PC-9 (cell line): ENCODE data around the gene PTX3. TPM values are rescaled to one million over a fixed set of nuclear protein-coding genes. Genes with fewer than 3 reads are reported as not detected.

Experiments used
- BruUV-seq: library from RNA; stranded (reverse); fragments of 400-500 nt; replicated peaks from 2 replicates; lab custom pipeline; 2021; lab: Mats Ljungman, UMichigan
- CTCF ChIA-PET: fragments of 300-600 bp; sonication (Branson Sonifier 250); formaldehyde crosslinking; loops from one replicate; lab custom pipeline; 2022; ENCODE audit warnings: antibody characterized with exemption; lab: Charles Lee
- POLR2A ChIA-PET: fragments of 300-600 bp; sonication (Branson Sonifier 250); formaldehyde crosslinking; loops from one replicate; lab custom pipeline; 2022; ENCODE audit warnings: antibody characterized with exemption; ENCODE audit not compliant: unreplicated experiment; lab: Charles Lee
- DNase-seq, 2 experiments: peaks; one replicate each; pipeline versions ENCODE4 v3.0.0 to v3.0.0-alpha.2; 2015 to 2022; ENCODE audit warnings: mixed read lengths in 1 of 2
- H2AFZ ChIP-seq: fragments of 200-600 bp; sonication (generic); 2 replicates; pipeline ENCODE4 v1.8.1; 2017; ENCODE audit warnings: antibody characterized with exemption
- H3F3A ChIP-seq: fragments of 200-600 bp; sonication (generic); 2 replicates; pipeline ENCODE4 v1.8.1; 2017; ENCODE audit warnings: antibody characterized with exemption, mild to moderate bottlenecking, low read depth; ENCODE audit not compliant: insufficient read depth
- H3K27ac ChIP-seq: fragments of 200-600 bp; sonication (generic); 2 replicates; pipeline ENCODE4 v1.6.1; 2016; ENCODE audit warnings: mixed run types
- H3K27me3 ChIP-seq: fragments of 200-600 bp; sonication (generic); 2 replicates; pipeline ENCODE4 v1.6.1; 2016; ENCODE audit warnings: low read depth, mixed run types; ENCODE audit not compliant: insufficient read depth
- H3K36me3 ChIP-seq: fragments of 200-600 bp; sonication (generic); 2 replicates; pipeline ENCODE4 v1.6.1; 2016; ENCODE audit warnings: low read depth, mixed run types
- H3K4me1 ChIP-seq: fragments of 200-600 bp; sonication (generic); replicated peaks from 2 replicates; pipeline ENCODE4 v1.6.1; 2016; ENCODE audit warnings: mixed run types; ENCODE audit not compliant: insufficient read depth
- H3K4me2 ChIP-seq: fragments of 200-600 bp; sonication (generic); 2 replicates; pipeline ENCODE4 v1.6.1; 2017; ENCODE audit warnings: mixed run types
- H3K4me3 ChIP-seq: fragments of 200-600 bp; sonication (generic); 2 replicates; pipeline ENCODE4 v1.6.1; 2016; ENCODE audit warnings: mixed run types
- H3K79me2 ChIP-seq: fragments of 200-600 bp; sonication (generic); 2 replicates; pipeline ENCODE4 v1.6.1; 2017; ENCODE audit warnings: low read depth, mixed run types
- H3K9me2 ChIP-seq: fragments of 200-600 bp; sonication (generic); 2 replicates; pipeline ENCODE4 v1.8.1; 2017; ENCODE audit warnings: mild to moderate bottlenecking; ENCODE audit not compliant: insufficient read depth
- H3K9me3 ChIP-seq: fragments of 200-600 bp; sonication (generic); 2 replicates; pipeline ENCODE4 v1.8.1; 2016; ENCODE audit warnings: low read depth; ENCODE audit not compliant: insufficient read depth
- H4K20me1 ChIP-seq: fragments of 200-600 bp; sonication (generic); 2 replicates; pipeline ENCODE4 v1.8.1; 2017; ENCODE audit not compliant: insufficient read depth
- CTCF ChIP-seq: fragments of 200-600 bp; sonication (generic); conservative IDR thresholded peaks from 2 replicates; pipeline ENCODE4 v1.6.1; 2017; ENCODE audit warnings: mixed run types, antibody characterized with exemption, mild to moderate bottlenecking, moderate library complexity
- EZH2 ChIP-seq: fragments of 200-600 bp; sonication (generic); IDR thresholded peaks from 2 replicates; pipeline ENCODE4 v1.8.0; 2017; ENCODE audit warnings: antibody characterized with exemption, low read depth
- intact Hi-C: fragments of 100-400 bp; cut with micrococcal nuclease; formaldehyde crosslinking; loops from one replicate; pipeline ENCODE4 v1.10.0; 2022; ENCODE audit not compliant: unreplicated experiment
- total RNA-seq: library from RNA; stranded (reverse); gene quantifications from 2 replicates; pipeline ENCODE4 v1.2.3, GENCODE V29; 2021

Gene PTX3
- total RNA-seq, 1 experiment from 2014 or later: 0.59 TPM

DNA sequence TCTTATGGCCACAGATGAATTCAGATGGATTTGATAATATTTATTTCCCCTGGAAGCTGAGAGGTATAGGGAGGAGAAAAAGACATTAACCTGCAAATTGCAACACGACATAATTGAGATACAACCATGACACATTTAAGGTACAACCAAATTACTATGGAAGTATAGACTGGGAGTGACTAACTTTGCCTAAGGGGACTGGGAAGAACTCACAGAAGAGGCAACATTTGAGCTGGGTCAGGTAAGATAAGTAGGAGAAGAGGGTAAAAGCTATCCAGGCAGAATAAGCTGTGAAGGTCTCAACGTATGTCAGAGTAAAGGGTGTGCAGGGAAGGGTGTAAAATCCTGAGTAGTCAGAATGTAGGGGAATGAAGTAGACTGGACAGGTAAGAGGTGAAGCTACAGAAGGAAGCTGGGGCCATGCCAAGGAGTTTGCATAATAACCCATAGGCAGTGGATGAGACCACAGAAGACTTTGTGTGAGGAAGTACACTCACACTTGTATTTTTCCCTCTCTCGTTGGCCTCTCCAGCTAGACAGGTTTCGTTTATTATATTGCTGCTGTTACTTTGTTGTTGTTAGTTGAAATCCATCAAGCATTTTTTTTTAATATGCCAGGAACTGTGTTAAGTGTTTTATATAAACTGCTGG, 28.0 kb upstream of the PTX3 start:
- H3K4me3 ChIP-seq: no peak overlapping the region
- peaks cover 16% of the 10 kb centered on the region for H3F3A ChIP-seq
- BruUV-seq: no TSS peak
- H3K9me3 ChIP-seq: no peaks in the 10 kb centered on the region; the same call in 1 of the 2 replicates
- ChIA-PET POLR2A (interaction anchor here (0.6 kb wide), 1 partner anchor 287 kb away, joined by 8 read pairs; no protein-coding TSS in a partner anchor), CTCF (interaction anchor here (1.0 kb wide), 1 partner anchor 124 kb away, joined by 3 read pairs; no protein-coding TSS in a partner anchor)
- peaks cover 32% of the 10 kb centered on the region for H3K4me1 ChIP-seq
- no peaks in the 10 kb centered on the region for H3K9me2 ChIP-seq
- TF ChIP-seq EZH2: no peak
- TF ChIP-seq CTCF: no peak
- H3K27ac ChIP-seq: peak overlapping the region; percentile 49
- no peaks in the 10 kb centered on the region for H3K27me3 ChIP-seq
- peak; percentile 44 to 85 for DNase-seq
- peak overlapping the region; percentile 51 for H3K4me2 ChIP-seq
- H4K20me1 ChIP-seq: no peaks in the 10 kb centered on the region
- H3K79me2 ChIP-seq: no peaks in the 10 kb centered on the region
- no peak overlapping the region for H2AFZ ChIP-seq
- no peaks in the 10 kb centered on the region for H3K36me3 ChIP-seq
- intact Hi-C loops: no loop called here

GRCh38 chr3:157409516-157409915, 27.1 kb upstream of the PTX3 start:
- H3K9me3 ChIP-seq: no peaks in the 10 kb centered on the region; the same call in 1 of the 2 replicates
- H2AFZ ChIP-seq: no peak overlapping the region
- no peaks in the 10 kb centered on the region for H3K27me3 ChIP-seq
- POLR2A ChIA-PET: no interaction called here
- intact Hi-C loops: no loop called here
- no peak for DNase-seq
- peak overlapping the region; percentile 51 for H3K4me2 ChIP-seq
- CTCF ChIA-PET: no interaction called here
- H3K4me1 ChIP-seq: peaks cover 32% of the 10 kb centered on the region
- no peak overlapping the region for H3K4me3 ChIP-seq
- peak overlapping the region; percentile 49 for H3K27ac ChIP-seq
- no peak for TF ChIP-seq EZH2
- TF ChIP-seq CTCF: no peak
- BruUV-seq: no TSS peak
- no peaks in the 10 kb centered on the region for H3K9me2 ChIP-seq
- no peaks in the 10 kb centered on the region for H3K36me3 ChIP-seq
- no peaks in the 10 kb centered on the region for H4K20me1 ChIP-seq
- no peaks in the 10 kb centered on the region for H3K79me2 ChIP-seq
- peaks cover 16% of the 10 kb centered on the region for H3F3A ChIP-seq

- H3K79me2 ChIP-seq: no peaks in the 10 kb centered on the region
- intact Hi-C loops: no loop called here
- no peaks in the 10 kb centered on the region for H3K27me3 ChIP-seq
- no peak for DNase-seq
- no peaks in the 10 kb centered on the region for H4K20me1 ChIP-seq
- ChIA-PET POLR2A (no interaction called here), CTCF (no interaction called here)
- no peaks in the 10 kb centered on the region; the same call in 1 of the 2 replicates for H3K9me3 ChIP-seq
- H3K4me1 ChIP-seq: peaks cover 32% of the 10 kb centered on the region
- no peaks in the 10 kb centered on the region for H3K36me3 ChIP-seq
- no peak overlapping the region for H3K4me3 ChIP-seq
- no TSS peak for BruUV-seq
- H2AFZ ChIP-seq: no peak overlapping the region
- H3K27ac ChIP-seq: no peak overlapping the region
- no peaks in the 10 kb centered on the region for H3K9me2 ChIP-seq
- no peak overlapping the region for H3K4me2 ChIP-seq
- TF ChIP-seq CTCF (no peak), EZH2 (no peak)
- peaks cover 16% of the 10 kb centered on the region for H3F3A ChIP-seq
These were observed 25.7 kb upstream of the PTX3 start for GRCh38 chr3:157410945-157411344.
